AG04449 (cell line): Measurements from ENCODE around the gene PRTFDC1.

ENCODE experiments used
- CTCF ChIA-PET: fragments of 350-600 bp; formaldehyde crosslinking; extraction: SDS; loops from one replicate; lab custom pipeline; 2021; ENCODE audit warnings: antibody characterized with exemption; lab: Yijun Ruan, JAX
- POLR2A ChIA-PET: fragments of 400-600, 350-600 bp; formaldehyde crosslinking; extraction: SDS; loops from one replicate; lab custom pipeline; 2020; ENCODE audit warnings: antibody characterized with exemption, inconsistent platforms; lab: Yijun Ruan, JAX
- DNase-seq: peaks from one replicate; pipeline ENCODE4 v3.0.0-alpha.2; 2010; ENCODE audit warnings: low read depth, low spot score
- H3K4me3 ChIP-seq: 2 replicates; pipeline ENCODE4 v1.5.1; 2011; ENCODE audit warnings: low read depth, mild to moderate bottlenecking, control low read depth, low read length
- CTCF ChIP-seq: IDR thresholded peaks from one replicate; pipeline ENCODE4 v1.5.1; 2011; ENCODE audit warnings: mild to moderate bottlenecking, moderate library complexity, low read length, control low read depth, inconsistent platforms; ENCODE audit not compliant: insufficient read depth; ENCODE audit errors: missing control alignments

The PRTFDC1 gene

GRCh38 chr10:24916365-24916764 lies 36.0 kb downstream of the PRTFDC1 start:
- DNase-seq: no peak
- CTCF ChIA-PET: interaction anchor here (0.8 kb wide), 1 partner anchor 29 kb away, joined by 3 read pairs; no protein-coding TSS in a partner anchor
- POLR2A ChIA-PET: no interaction called here
- H3K4me3 ChIP-seq: no peak overlapping the region
- no peak for TF ChIP-seq CTCF

GRCh38 chr10:24915304-24915703 lies 37.1 kb downstream of the PRTFDC1 start:
- TF ChIP-seq CTCF: no peak
- H3K4me3 ChIP-seq: no peak overlapping the region
- ChIA-PET CTCF (no interaction called here), POLR2A (no interaction called here)
- DNase-seq: no peak

- no peak for TF ChIP-seq CTCF
- no peak for DNase-seq
- CTCF ChIA-PET: no interaction called here
- no peak overlapping the region for H3K4me3 ChIP-seq
- POLR2A ChIA-PET: no interaction called here
Observed at GRCh38 chr10:24914148-24914547, 38.3 kb downstream of the PRTFDC1 start.

- no peak overlapping the region for H3K4me3 ChIP-seq
- ChIA-PET CTCF (interaction anchor here (0.8 kb wide), 1 partner anchor 18 kb away, joined by 3 read pairs; no protein-coding TSS in a partner anchor), POLR2A (no interaction called here)
- TF ChIP-seq CTCF: no peak
- no peak for DNase-seq
Observed at GRCh38 chr10:24912215-24912614, 40.2 kb downstream of the PRTFDC1 start.

- no peak overlapping the region for H3K4me3 ChIP-seq
- POLR2A ChIA-PET: no interaction called here
- CTCF ChIA-PET: interaction anchor here (0.7 kb wide), 1 partner anchor 18 kb away, joined by 3 read pairs; no protein-coding TSS in a partner anchor
- no peak for DNase-seq
- no peak for TF ChIP-seq CTCF
Observed at GRCh38 chr10:24911029-24911428, 41.4 kb downstream of the PRTFDC1 start.

GRCh38 chr10:24910574-24910973 lies 41.8 kb downstream of the PRTFDC1 start:
- ChIA-PET CTCF (interaction anchor here (0.7 kb wide), 1 partner anchor 17 kb away, joined by 3 read pairs; no protein-coding TSS in a partner anchor), POLR2A (no interaction called here)
- no peak for DNase-seq
- H3K4me3 ChIP-seq: no peak overlapping the region
- no peak for TF ChIP-seq CTCF
